GM21717 (cell line): Measurements from ENCODE around the gene NINJ1.

Source experiments
- ATAC-seq: cut with Tn5 transposase; IDR thresholded peaks from one replicate; pipeline ENCODE4 v1.9.1; 2021; ENCODE audit warnings: mild to moderate bottlenecking, moderate library complexity; ENCODE audit not compliant: unreplicated experiment

Gene NINJ1

GRCh38 chr9:93134015-93134739 lies at the start of gene NINJ1:
TSS of gene NINJ1 (minus strand) at chr9:93134251. CDS start at chr9:93134217, 34 bp downstream.
- ATAC-seq = peak; percentile 77

GRCh38 chr9:93183131-93183662 lies 49.1 kb upstream of the NINJ1 start:
- no peak for ATAC-seq

- ATAC-seq = no peak
Observed at GRCh38 chr9:93182572-93182971, 48.5 kb upstream of the NINJ1 start.

DNA sequence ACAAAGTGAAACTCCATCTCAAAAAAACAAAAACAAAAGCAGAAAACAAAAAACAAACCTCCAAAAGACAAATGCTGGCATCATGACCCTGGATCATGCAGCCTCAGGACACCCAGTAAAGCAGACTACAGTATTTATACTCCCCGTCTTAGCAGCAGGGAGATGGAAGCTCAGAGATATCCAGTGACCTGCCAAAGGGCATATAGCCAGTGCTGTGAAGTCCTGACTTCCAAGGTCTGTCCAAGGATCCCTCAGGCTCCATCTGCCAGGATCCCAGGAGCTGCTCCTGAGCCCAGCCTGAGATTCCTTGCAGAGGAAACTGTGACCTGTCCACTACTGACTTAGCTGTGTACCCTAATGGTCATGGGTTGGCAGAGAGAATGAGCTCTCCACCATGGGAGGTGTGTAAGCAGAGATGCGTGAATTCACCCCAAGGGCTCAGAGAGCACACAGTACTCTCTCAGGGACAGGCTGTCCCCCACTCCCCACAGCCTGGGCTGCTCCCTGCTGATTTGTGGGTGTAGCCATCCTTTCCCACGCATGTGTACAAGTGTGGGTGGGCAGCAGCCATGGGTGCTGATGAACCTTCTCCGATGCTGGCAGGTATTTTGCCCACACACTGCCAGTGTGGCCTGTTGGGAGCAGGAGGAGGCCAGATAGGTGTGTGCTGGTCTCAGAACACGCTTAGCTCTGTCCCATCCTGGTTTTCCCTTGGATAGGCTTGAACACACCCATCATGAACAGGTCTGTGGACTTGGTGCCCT lies 47.8 kb upstream of the NINJ1 start:
- ATAC-seq = no peak

GRCh38 chr9:93180938-93181337 lies 46.9 kb upstream of the NINJ1 start:
- no peak for ATAC-seq

DNA sequence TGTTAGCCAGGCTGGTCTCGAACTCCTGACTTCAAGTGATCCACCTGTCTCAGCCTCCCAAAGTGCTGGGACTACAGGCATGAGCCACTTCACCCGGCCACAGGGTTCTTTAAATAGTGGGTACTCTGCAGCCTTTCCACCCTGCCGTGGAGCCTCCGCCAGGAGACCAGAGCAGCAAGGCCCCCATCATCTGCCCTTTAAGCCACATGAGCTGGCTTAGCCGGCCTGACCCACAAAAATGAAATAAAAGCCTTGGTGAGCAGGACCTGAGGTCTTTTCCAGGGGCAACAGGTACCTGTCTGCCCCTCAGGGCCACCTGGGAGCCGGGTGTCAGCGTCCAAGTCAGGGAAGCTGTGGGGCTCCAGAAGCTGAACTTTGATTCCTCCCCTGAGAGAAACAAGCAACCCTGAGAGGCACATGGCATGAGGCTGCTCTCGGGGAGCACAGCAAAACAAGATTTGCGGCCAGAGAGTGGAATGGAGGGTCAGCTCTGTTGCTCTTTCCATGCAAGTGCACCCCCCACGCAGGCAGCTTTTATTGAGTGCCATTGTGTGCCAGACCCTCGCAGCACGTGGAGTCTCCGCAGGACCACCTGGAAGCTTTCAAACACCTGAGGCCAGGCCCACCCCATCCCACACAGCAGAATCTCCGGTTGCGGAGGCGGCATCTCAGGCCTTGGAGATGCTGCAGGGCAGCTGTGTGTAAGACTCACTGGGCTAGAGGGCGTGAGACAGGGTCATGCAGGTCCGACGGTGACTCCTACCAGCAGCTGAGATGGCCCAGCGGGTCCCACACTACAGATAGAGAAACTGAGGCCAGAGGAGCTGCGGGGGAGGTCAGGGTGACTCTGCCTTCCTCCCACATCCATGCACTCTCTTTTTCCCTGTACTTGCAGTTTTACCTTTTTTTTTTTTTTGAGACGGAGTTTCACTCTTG lies 45.1 kb upstream of the NINJ1 start:
- ATAC-seq = no peak

DNA sequence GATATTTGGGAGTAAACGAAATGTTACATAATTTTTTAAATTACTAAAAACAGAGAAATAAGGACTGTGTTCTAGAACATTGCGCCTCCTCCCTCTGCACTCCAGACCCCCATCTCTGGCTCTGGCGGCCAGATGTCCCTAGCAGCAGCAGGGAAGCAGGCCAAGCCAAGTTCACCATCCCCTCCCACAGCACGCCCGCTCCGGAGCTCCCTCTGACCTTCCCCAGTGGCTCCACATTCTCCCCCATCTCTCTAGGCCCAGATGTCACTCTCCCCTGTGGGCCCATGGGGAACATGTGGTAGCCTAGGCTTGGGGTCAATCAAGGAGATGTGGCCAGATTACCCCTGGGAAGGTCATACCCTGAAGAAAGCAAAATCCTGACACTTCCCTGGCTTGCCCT lies 43.6 kb upstream of the NINJ1 start:
- ATAC-seq = no peak

DNA sequence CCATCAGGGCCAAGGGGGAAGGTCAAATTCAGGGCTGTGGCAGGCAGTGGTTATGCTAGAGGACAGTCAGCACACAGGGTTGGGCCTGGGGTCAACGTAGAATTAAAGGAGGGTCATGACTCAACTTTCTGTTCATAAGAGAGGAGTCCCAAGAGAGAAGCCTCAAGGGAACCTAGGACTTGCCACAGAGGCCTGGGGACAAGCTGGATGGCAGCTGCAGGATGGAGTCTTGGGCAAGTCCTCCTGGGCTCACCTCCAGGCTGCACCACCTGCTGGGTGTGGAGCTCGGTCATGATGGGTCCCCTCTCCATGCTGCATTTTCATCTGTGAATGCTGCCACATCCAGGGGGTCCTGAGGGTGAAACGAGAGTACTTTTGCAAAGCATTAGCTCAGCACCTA lies 40.9 kb upstream of the NINJ1 start:
- no peak for ATAC-seq

DNA sequence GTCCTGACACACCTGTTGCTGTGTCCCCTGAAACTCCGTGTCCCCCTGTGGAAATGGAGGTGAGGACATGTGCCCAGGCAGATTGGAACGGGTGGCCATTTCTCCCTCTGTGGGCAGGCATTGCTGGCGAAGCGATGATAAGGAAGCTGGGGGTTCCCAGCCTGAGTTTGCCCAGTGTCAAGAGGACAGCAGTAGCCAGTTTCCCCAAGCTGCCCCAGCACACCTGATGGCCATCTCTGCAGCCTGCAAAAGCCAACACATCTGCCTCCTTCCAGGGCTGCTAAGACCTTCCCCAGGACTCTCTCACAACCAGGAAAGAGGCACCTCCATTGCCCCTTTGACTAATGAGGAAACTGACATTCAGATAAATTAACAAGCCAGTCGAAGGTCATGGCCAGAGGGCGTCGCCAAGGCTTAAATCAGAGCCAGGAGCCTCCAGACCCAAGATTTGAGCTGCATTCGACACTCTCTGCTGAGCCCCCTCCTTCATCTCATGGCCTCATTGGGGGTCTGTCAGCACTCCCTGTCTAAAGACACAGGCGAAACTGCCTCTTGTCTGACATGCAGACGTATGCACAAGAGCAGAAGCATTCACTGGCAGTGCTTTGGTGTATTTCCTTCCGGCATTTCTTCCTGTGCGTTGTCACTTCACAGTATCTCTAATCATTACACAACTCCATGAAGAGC lies 39.5 kb upstream of the NINJ1 start:
- no peak for ATAC-seq

DNA sequence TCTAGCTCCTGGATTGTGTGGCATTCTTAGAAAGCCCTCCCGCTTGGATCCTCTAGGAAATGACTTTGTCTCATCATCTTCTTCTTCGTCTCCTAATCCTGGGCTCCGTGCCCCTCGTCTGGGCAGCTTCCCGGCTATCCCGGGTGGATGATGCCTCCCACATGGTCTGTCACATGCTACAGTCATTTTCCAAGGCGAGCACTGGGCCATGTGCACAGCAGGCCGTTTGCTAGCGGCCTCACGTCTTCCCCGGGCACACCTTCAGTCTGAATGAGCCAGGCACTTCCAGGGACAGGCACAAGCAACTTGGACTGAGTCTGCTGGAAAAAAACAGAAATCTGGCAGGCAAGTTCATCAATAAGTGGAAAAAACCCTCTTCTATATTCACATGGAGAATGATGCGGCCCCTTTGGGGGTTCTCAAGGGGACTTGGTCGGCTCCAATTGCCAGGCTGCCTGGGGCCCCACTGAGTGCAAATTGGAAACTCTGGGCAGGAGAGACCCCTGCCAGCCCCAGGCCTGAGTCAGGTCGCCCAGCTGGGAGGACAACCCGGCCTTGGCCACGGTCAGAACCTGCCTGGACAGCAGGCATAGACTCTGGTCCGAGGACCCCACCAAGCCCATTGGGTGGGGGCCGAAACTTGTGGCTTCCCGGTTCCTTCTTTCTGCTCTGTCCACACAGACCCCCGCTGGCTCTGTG lies 38.8 kb upstream of the NINJ1 start:
- no peak for ATAC-seq

DNA sequence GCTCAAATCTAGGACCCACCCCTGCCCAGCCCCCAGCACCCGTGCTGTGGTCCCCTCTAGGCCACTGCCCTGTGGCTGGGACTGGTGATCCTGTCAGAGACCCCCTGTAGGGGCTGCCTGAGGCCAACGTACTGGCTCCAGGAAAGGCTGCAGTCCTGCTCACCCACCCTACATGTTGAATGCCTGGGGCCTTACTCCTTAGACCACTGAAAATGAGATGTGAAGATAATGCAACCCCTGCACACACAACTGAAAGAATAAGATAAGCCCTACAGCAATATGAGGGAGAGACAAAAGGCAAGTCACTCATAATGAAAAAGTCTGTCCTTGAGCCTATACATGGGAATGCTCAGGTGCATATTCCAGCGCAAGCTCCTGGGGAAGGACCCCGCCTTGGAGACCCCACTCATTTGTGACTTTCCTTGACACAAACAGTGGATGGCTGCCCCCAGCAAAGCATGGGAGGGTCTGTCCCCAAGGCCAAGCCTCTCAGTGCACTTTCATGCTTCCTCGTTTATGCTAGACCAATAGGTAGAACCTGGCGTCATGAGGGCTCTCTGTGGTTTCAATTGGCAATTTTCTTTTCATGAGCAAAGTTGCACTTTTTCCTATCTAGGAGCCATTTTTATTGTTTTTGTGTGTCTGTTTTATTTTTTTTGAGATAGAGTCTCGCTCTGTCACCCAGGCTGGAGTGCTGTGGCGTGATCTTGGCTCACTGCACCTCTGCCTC lies 37.4 kb upstream of the NINJ1 start:
- no peak for ATAC-seq

- no peak for ATAC-seq
Observed at GRCh38 chr9:93170571-93170970, 36.5 kb upstream of the NINJ1 start.

DNA sequence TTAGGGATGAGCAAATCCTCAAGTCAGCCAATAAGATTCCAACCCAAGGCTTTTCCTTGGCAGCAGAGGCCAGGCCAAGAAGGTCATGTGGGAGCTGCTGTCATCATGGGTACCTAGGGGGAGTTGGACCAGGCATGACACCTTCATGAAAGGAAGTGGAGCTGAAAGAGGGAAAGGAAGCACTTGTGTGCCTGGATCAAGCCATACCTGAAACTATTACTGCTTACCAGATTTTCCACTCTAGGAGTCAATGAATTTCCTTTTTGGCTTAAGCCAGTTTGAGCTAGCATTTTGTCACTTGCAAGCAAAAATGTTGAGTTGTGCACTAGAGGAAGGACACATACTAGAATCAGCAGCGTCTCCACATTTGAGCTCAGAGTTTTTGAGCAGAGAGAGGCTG lies 35.4 kb upstream of the NINJ1 start:
- ATAC-seq = no peak

- ATAC-seq = no peak
Observed at GRCh38 chr9:93168581-93168980, 34.5 kb upstream of the NINJ1 start.

DNA sequence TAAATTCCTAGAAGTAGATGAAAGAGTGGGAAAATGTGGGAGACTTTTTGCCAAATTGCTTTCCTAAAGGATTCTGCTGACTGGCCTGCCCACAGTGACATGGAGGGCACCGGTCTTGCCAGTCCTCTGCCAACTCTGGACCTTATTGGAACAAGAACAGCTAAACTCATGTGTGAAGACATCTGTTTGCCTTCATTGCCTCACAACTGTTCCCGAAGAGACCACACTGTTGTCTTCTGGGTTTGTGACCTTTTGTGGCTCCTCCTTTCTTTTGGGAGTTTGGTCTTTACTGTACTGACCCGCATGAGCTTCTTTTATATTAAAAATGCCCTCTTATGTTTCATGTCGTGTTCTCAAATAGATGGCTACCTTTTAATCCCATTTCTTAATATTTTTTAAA lies 33.8 kb upstream of the NINJ1 start:
- no peak for ATAC-seq

- no peak for ATAC-seq
Observed at GRCh38 chr9:93167185-93167584, 33.1 kb upstream of the NINJ1 start.

- no peak for ATAC-seq
Observed at GRCh38 chr9:93166699-93167098, 32.6 kb upstream of the NINJ1 start.

DNA sequence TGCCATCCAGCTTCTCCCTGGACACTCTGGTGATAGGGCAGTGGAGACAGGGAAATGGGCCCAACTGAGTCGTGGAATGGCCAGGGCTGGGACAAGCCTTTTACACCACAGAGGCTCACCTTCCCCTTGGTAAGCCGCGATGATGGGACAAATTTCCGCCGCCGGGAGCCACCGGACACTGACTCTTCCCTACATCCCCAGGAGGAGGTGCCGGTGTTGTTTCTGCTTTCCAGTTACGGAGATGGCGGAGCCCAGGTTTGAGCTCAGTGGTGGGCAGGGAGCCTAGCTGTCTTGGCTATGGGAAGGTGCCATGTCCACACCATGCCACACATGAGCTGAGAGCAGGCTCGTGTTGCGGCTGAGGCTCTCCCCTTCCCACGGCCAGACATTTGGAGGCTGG lies 30.0 kb upstream of the NINJ1 start:
- no peak for ATAC-seq
